ENCODE results near the gene COPS7B. TPM values are rescaled to one million over a fixed set of nuclear protein-coding genes. Genes with fewer than 3 reads are reported as not detected.

The COPS7B gene
- total RNA-seq, 1 experiment from 2014 or later, result 52.9 TPM

DNA sequence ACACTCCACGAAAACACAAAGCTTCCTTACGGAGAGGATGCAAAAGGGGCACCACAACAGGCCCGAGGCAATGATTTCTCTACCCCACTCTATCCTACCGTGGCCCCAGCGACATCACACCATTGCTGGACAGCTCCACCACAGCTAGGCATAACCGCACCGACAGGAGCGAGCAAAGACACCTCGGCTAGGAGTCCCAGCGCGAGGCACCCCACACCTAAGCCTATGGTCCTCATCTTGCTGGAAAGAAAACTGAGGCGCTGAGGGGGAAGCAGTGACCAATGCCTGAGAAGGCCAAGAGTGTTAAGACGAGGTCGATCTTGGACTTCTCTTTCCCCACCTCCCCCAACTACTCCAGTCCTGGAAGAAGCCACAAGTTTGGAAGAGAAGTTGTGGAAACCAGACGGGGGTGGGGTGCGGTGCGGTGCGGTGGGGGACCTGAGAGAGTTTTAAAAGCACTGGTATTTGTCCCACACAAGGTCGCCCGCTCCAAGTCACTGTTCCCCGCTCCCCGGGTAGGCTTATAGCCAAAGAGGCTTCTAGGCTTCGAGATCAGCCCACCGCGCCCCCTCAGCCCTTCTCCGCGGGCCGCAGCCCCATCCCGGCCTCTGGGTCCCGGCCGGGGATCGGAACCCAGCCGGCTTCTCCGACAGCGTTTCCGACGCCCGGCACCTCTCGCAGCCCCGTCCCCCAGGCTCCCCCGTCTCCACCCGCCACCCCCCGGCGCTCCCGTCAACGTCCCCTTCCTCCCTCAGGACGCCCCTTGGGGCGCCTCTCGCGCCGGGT lies 5.9 kb upstream of the COPS7B start:
- Histone ChIP-seq H2AFZ (peak overlapping the region; percentile 84), H3K4me2 (peak overlapping the region; percentile 80), H3K9me3 (ENCODE audit: insufficient read depth, low read depth) (no peaks in the 10 kb centered on the region), H3F3A (ENCODE audit: insufficient read depth, low read depth) (0 out of 2 replicates have a peak, but pooled peaks cover 6% of the 10 kb centered on the region), H3K27me3 (ENCODE audit: insufficient read depth, low read depth) (no peaks in the 10 kb centered on the region), H3K9me2 (ENCODE audit: insufficient read depth) (no peaks in the 10 kb centered on the region), H4K20me1 (ENCODE audit: insufficient read depth) (no peaks in the 10 kb centered on the region), H3K79me2 (ENCODE audit: low read depth) (peaks cover 17% of the 10 kb centered on the region), H3K4me3 (peak overlapping the region; percentile 78), H3K36me3 (ENCODE audit: low read depth) (no peaks in the 10 kb centered on the region), H3K27ac (no peak overlapping the region), H3K4me1 (replicated peaks; ENCODE audit: insufficient read depth) (peaks cover 20% of the 10 kb centered on the region)
- intact Hi-C loops (cut with micrococcal nuclease; ENCODE audit: unreplicated experiment), result loop anchor here (2.0 to 10.0 kb wide), 3 partner anchors 63 to 266 kb away; no protein-coding TSS in a partner anchor
- DNase-seq, result no peak
- TF ChIP-seq, protein P1, sequence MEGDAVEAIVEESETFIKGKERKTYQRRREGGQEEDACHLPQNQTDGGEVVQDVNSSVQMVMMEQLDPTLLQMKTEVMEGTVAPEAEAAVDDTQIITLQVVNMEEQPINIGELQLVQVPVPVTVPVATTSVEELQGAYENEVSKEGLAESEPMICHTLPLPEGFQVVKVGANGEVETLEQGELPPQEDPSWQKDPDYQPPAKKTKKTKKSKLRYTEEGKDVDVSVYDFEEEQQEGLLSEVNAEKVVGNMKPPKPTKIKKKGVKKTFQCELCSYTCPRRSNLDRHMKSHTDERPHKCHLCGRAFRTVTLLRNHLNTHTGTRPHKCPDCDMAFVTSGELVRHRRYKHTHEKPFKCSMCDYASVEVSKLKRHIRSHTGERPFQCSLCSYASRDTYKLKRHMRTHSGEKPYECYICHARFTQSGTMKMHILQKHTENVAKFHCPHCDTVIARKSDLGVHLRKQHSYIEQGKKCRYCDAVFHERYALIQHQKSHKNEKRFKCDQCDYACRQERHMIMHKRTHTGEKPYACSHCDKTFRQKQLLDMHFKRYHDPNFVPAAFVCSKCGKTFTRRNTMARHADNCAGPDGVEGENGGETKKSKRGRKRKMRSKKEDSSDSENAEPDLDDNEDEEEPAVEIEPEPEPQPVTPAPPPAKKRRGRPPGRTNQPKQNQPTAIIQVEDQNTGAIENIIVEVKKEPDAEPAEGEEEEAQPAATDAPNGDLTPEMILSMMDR (conservative IDR thresholded peaks at IDR 0.05), result no peak
- no peak for TF ChIP-seq EZH2 (IDR thresholded peaks at IDR 0.05; ENCODE audit: low read depth)
- CTCF ChIA-PET, result no interaction called here
- BruUV-seq (replicated peaks), result no TSS peak
- POLR2A ChIA-PET (ENCODE audit: unreplicated experiment), result interaction anchor here (0.6 kb wide), 1 partner anchor 75 kb away, joined by 8 read pairs; no protein-coding TSS in a partner anchor

DNA sequence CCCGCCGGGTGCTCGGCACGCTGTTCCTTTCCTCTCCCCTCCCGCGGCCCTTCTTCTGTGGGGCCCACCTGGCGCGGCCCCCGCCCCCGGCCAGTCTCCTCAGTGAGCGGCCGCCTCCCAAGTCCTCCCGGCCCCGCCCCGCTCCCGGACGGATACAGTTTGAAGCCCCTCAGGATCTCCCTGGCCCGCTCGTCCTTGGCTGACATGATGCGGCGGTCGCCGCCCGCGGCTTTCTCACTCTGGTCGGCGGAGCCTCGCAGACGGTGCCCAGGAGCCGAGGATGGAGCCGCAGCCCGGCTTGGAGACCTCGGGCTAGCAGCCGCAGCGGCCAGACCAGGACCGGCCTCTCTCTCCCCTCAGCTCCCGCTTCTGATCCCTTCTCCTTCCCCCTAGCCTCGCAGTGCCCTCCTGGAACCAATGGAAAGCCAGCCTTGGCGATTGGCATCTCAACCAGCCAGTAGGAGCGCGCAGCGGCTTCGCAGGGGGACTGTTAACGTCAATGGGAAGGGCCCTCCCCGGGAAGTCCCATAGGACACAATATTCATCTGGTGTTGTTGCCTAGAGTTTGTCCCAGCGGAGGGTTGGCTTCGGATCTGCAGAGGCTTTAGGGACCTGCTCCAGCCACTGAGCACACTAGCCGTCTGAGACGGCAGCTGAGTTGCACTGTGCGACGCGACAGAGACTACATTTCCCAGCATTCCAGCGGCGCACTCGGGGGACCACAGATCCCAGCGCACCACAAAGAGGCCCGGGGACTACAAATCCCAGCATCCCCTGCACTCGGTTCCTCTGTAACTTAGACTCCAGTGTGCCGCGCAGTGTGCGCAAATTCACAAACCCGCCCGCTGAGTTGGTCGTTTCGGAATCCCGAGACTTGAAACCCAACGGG lies 5.1 kb upstream of the COPS7B start, which contains the start of gene PDE6D:
Gene PDE6D, minus strand, starts transcription at position 374 of the 889 bp plus-strand sequence. Its CDS starts 168 bp downstream, at position 206.
- Histone ChIP-seq H3K27me3 (ENCODE audit: insufficient read depth, low read depth) (no peaks in the 10 kb centered on the region), H3K4me1 (replicated peaks; ENCODE audit: insufficient read depth) (peaks cover 20% of the 10 kb centered on the region), H2AFZ (peak within 1 kb of the TSS; percentile 84), H3K4me3 (peak within 1 kb of the TSS; percentile 78), H3K79me2 (ENCODE audit: low read depth) (peaks cover 17% of the 10 kb centered on the region), H3K9me2 (ENCODE audit: insufficient read depth) (no peaks in the 10 kb centered on the region), H4K20me1 (ENCODE audit: insufficient read depth) (no peaks in the 10 kb centered on the region), H3K27ac (no peak within 1 kb of the TSS), H3K4me2 (peak within 1 kb of the TSS; percentile 80), H3K9me3 (ENCODE audit: insufficient read depth, low read depth) (no peaks in the 10 kb centered on the region), H3K36me3 (ENCODE audit: low read depth) (no peaks in the 10 kb centered on the region), H3F3A (ENCODE audit: insufficient read depth, low read depth) (0 out of 2 replicates have a peak, but pooled peaks cover 6% of the 10 kb centered on the region)
- ChIA-PET CTCF (no interaction called here), POLR2A (ENCODE audit: unreplicated experiment) (interaction anchor here (0.6 kb wide), 1 partner anchor 75 kb away, joined by 8 read pairs; no protein-coding TSS in a partner anchor)
- no TSS peak for BruUV-seq (replicated peaks)
- intact Hi-C loops (cut with micrococcal nuclease; ENCODE audit: unreplicated experiment), result loop anchor here (2.0 to 10.0 kb wide), 3 partner anchors 64 to 266 kb away; no protein-coding TSS in a partner anchor
- TF ChIP-seq, protein P1 (conservative IDR thresholded peaks at IDR 0.05), result no peak
- no peak for TF ChIP-seq EZH2 (IDR thresholded peaks at IDR 0.05; ENCODE audit: low read depth)
- DNase-seq, result peak; percentile 93 to 98

All from PC-9 (cell line).